ENCODE measurements around the gene C1orf52.

The C1orf52 gene

DNA sequence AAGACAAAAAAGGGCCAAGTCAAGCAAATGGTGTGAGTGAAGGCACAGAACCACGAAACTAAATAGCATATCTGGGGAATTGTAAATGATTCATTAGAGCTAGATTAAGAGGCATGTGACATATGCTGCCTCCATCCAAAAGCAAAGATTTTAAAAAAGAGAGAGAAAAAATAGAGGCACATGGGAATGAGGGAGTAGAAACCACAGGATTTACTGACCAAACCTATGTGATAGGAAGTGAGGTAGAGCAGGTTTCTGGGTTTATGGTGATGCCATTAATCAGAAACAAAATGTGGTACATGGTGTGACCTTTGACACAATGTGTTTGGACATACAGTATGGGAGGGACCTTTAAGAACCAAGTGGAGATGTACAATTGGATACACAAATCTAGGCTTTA, 13.6 kb downstream of the C1orf52 start:
- POLR2A ChIA-PET: interaction anchor here (1.6 kb wide), 1 partner anchor 137 kb away, joined by 3 read pairs; no protein-coding TSS in a partner anchor
- DNase-seq (ENCODE audit: low read depth, low spot score): no peak
- TF ChIP-seq, protein P1, sequence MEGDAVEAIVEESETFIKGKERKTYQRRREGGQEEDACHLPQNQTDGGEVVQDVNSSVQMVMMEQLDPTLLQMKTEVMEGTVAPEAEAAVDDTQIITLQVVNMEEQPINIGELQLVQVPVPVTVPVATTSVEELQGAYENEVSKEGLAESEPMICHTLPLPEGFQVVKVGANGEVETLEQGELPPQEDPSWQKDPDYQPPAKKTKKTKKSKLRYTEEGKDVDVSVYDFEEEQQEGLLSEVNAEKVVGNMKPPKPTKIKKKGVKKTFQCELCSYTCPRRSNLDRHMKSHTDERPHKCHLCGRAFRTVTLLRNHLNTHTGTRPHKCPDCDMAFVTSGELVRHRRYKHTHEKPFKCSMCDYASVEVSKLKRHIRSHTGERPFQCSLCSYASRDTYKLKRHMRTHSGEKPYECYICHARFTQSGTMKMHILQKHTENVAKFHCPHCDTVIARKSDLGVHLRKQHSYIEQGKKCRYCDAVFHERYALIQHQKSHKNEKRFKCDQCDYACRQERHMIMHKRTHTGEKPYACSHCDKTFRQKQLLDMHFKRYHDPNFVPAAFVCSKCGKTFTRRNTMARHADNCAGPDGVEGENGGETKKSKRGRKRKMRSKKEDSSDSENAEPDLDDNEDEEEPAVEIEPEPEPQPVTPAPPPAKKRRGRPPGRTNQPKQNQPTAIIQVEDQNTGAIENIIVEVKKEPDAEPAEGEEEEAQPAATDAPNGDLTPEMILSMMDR (IDR thresholded peaks at IDR 0.05; ENCODE audit: insufficient read depth, low read length, missing control alignments): no peak
- CTCF ChIA-PET: interaction anchor here (1.0 to 4.6 kb wide), 4 partner anchors 8 to 301 kb away, joined by 5 to 47 read pairs (median 43); partner anchors contain the start of gene C1orf52
- no peak overlapping the region for H3K4me3 ChIP-seq (ENCODE audit: low read depth, low read length)

DNA sequence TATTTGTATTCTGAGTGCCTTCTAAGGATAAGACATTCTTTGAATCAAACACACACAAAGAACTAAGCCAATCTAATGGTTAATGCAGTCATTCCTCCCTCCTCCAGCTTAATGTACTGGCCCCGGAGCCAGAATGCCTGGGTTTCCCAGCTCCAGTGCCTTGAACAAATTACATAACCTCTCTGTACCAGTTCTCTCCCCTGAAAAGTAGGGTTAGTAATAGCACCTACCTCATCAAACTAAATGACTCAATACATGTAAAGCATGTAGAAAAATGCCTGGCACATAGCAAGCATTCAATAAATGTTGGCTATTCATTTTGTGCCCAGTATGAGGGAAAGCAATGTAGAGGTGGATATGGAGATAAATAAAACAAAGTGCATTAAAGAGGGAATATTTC, 14.0 kb downstream of the C1orf52 start:
- DNase-seq (ENCODE audit: low read depth, low spot score): no peak
- POLR2A ChIA-PET: interaction anchor here (1.6 kb wide), 1 partner anchor 136 kb away, joined by 3 read pairs; no protein-coding TSS in a partner anchor
- H3K4me3 ChIP-seq (ENCODE audit: low read depth, low read length): no peak overlapping the region
- TF ChIP-seq, protein P1 (IDR thresholded peaks at IDR 0.05; ENCODE audit: insufficient read depth, low read length, missing control alignments): no peak
- CTCF ChIA-PET: interaction anchor here (0.8 to 4.6 kb wide), 5 partner anchors 9 to 301 kb away, joined by 5 to 47 read pairs (median 42); partner anchors contain the start of gene C1orf52

DNA sequence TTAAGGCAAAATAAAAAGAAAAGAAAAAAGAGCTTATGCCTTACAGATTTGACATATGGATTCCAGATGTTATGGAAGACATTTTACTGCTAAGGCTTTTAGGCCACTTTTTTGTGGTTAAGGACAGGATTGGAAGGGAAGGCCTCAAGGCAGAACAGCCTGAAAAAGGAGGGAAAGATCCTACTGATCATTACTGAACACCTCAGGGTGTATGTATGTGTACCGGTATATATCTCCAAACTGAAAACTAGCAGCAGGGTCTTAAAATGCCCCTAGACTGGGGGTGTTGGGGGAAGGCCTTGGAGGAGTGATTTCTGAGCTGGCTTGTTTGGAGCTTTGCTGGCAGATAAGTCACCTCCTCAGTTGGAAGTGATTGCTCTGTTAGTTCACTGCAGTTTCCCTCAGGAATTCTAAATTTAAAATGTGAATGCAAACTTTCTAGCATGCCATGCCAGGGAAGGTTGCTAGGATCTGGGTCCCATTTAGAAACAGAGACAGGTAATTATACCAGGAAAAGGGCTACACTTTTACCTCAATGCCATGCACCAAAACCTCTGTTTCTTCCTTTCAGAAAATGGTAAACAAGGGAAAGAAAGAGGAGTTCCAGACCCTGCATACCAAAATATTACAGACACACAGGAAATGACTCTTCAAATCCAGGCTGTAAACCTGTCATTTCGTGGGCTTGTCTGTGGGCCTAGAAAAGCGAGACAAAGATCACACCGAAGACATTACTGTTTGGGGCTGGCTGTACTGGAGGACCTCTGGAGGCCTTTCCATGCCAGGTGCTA, 15.0 kb downstream of the C1orf52 start:
- DNase-seq (ENCODE audit: low read depth, low spot score): no peak
- TF ChIP-seq, protein P1 (IDR thresholded peaks at IDR 0.05; ENCODE audit: insufficient read depth, low read length, missing control alignments): no peak
- no peak overlapping the region for H3K4me3 ChIP-seq (ENCODE audit: low read depth, low read length)
- POLR2A ChIA-PET: interaction anchor here (0.6 to 1.6 kb wide), 2 partner anchors 96 to 135 kb away, joined by 3 read pairs; no protein-coding TSS in a partner anchor
- CTCF ChIA-PET: interaction anchor here (0.8 to 4.6 kb wide), 6 partner anchors 10 to 300 kb away, joined by 3 to 47 read pairs (median 26); partner anchors contain the start of gene C1orf52

DNA sequence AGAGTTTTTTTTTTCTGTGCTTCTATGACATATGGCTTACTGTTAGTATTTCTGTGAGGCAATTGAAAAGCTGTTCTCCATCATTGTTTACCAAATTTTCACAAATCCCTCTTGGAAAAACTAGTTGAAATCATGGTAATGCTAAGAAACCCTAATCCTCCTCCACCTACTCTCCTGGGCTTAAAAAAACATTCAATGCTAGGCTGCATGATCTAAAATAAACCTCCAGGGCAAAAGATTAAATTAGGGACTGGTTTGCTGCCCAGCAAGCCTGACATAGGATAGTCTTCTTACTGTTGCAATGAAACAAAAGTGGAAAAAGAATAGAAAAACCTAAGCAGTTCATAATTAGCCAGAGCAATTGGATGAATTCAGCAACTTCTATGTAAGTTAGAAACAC, 16.1 kb downstream of the C1orf52 start:
- DNase-seq (ENCODE audit: low read depth, low spot score): no peak
- POLR2A ChIA-PET: no interaction called here
- CTCF ChIA-PET: interaction anchor here (0.5 to 4.6 kb wide), 6 partner anchors 11 to 449 kb away, joined by 3 to 47 read pairs (median 26); partner anchors contain the start of gene C1orf52
- H3K4me3 ChIP-seq (ENCODE audit: low read depth, low read length): no peak overlapping the region
- TF ChIP-seq, protein P1 (IDR thresholded peaks at IDR 0.05; ENCODE audit: insufficient read depth, low read length, missing control alignments): no peak

DNA sequence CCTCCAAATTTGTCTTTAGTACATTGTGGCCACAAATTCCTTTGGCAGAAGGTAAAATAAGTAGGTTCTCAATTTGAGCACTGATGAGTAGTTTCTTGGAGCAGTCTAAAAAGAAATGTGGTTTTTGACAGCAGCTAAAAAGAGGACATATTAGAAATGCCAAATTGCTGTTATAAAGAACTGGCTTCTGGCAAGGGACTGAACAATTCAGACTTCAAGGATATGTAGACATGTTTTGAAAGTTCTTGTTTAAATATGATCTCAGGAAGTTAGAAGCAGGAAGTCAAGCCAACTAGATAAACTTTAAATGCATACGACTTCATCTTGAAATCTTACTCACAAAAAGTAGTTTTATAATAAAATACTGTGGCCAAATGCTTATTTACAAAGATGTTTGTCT, 18.8 kb downstream of the C1orf52 start:
- no peak overlapping the region for H3K4me3 ChIP-seq (ENCODE audit: low read depth, low read length)
- TF ChIP-seq, protein P1 (IDR thresholded peaks at IDR 0.05; ENCODE audit: insufficient read depth, low read length, missing control alignments): no peak
- ChIA-PET CTCF (interaction anchor here (1.0 to 2.3 kb wide), 9 partner anchors 9 to 296 kb away, joined by 4 to 28 read pairs (median 6); partner anchors contain the start of gene C1orf52), POLR2A (no interaction called here)
- no peak for DNase-seq (ENCODE audit: low read depth, low spot score)

DNA sequence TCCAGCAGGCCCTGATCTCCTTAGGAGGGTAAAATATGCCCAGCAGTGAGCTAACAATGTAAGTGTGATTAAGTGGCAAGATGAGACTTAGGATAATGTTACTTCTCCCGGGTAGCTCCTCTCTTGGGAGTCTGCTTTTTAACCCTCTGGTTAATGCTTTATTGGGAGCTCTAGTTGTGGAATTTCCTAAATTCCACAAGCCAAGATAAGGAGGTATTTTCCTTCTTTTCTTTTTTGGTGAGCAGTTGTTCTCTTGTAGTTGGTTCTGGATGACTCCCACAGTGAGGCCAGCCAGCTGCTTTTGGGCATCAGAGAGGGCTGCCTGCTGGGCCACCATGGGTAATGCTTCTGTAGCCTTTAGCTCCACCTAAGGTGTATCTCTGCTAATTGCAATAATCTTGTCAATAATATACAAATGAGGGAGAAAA, 19.3 kb downstream of the C1orf52 start:
- CTCF ChIA-PET: interaction anchor here (1.0 to 2.3 kb wide), 9 partner anchors 10 to 295 kb away, joined by 4 to 28 read pairs (median 6); partner anchors contain the start of gene C1orf52
- no peak overlapping the region for H3K4me3 ChIP-seq (ENCODE audit: low read depth, low read length)
- POLR2A ChIA-PET: no interaction called here
- TF ChIP-seq, protein P1 (IDR thresholded peaks at IDR 0.05; ENCODE audit: insufficient read depth, low read length, missing control alignments): no peak
- no peak for DNase-seq (ENCODE audit: low read depth, low spot score)

Data from AG04449 (cell line).